Measurements from ENCODE around the gene NFATC3.

NFATC3 gene

GRCh38 chr16:68272507-68273209, 187.5 kb downstream of the NFATC3 start:
- no peak for TF ChIP-seq CTCF (IDR thresholded peaks at IDR 0.05; ENCODE audit: low read depth, low read length)
- no peak for DNase-seq (ENCODE audit: low read depth in 2 of 2)
- no peak overlapping the region for H3K4me3 ChIP-seq (replicated peaks in 1 of 2; ENCODE audit: low read depth in 2 of 2, low read length in 2 of 2)

GRCh38 chr16:68273459-68273858, 188.3 kb downstream of the NFATC3 start:
- no peak for DNase-seq (ENCODE audit: low read depth in 2 of 2)
- no peak for TF ChIP-seq CTCF (IDR thresholded peaks at IDR 0.05; ENCODE audit: low read depth, low read length)
- H3K4me3 ChIP-seq (replicated peaks in 1 of 2; ENCODE audit: low read depth in 2 of 2, low read length in 2 of 2), result no peak overlapping the region

GRCh38 chr16:68273896-68274295, 188.7 kb downstream of the NFATC3 start:
- H3K4me3 ChIP-seq (replicated peaks in 1 of 2; ENCODE audit: low read depth in 2 of 2, low read length in 2 of 2), result no peak overlapping the region
- no peak for TF ChIP-seq CTCF (IDR thresholded peaks at IDR 0.05; ENCODE audit: low read depth, low read length)
- DNase-seq (ENCODE audit: low read depth in 2 of 2), result no peak

GRCh38 chr16:68274441-68274840, 189.3 kb downstream of the NFATC3 start:
- TF ChIP-seq CTCF (IDR thresholded peaks at IDR 0.05; ENCODE audit: low read depth, low read length), result no peak
- H3K4me3 ChIP-seq (replicated peaks in 1 of 2; ENCODE audit: low read depth in 2 of 2, low read length in 2 of 2), result no peak overlapping the region
- DNase-seq (ENCODE audit: low read depth in 2 of 2), result no peak

GRCh38 chr16:68275611-68276191, 190.5 kb downstream of the NFATC3 start:
- no peak overlapping the region for H3K4me3 ChIP-seq (replicated peaks in 1 of 2; ENCODE audit: low read depth in 2 of 2, low read length in 2 of 2)
- TF ChIP-seq CTCF (IDR thresholded peaks at IDR 0.05; ENCODE audit: low read depth, low read length), result no peak
- DNase-seq (ENCODE audit: low read depth in 2 of 2), result no peak

- DNase-seq (ENCODE audit: low read depth in 2 of 2), result no peak
- no peak overlapping the region for H3K4me3 ChIP-seq (replicated peaks in 1 of 2; ENCODE audit: low read depth in 2 of 2, low read length in 2 of 2)
- TF ChIP-seq CTCF (IDR thresholded peaks at IDR 0.05; ENCODE audit: low read depth, low read length), result no peak
Observed at GRCh38 chr16:68276223-68276622, 191.1 kb downstream of the NFATC3 start.
